ENCODE data around the gene RPL22.
"Not testable (repeated sequence)": the region's sequence is repeated elsewhere in the genome, so short reads cannot be mapped to it uniquely, and the experiment has no call there.

The RPL22 gene

DNA sequence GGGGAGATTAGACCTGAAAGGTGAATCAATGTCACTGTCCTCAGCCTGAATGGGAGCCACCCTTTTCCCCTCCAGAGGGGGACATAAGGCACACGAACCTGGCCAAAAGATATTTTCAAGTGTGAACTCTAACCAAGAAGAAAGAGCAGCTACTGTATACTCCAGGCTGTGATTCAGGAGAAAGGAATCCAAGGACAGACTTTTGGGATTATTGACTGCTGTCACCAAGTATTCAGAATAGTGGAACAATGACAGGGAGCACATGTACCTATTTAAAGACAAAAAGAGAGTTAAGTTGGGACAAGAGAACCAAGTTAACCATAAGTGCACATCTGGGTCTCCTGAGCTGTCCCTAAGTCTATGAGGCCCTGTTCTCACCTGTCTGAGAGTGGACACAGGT is 34.0 kb upstream of the RPL22 start:
- Histone ChIP-seq H3K9ac (ENCODE audit: low read depth in 1 of 2, low read length in 2 of 2) (no peak overlapping the region), H3K27ac (ENCODE audit: low read depth in 2 of 2, low read length in 2 of 2) (no peak overlapping the region)

DNA sequence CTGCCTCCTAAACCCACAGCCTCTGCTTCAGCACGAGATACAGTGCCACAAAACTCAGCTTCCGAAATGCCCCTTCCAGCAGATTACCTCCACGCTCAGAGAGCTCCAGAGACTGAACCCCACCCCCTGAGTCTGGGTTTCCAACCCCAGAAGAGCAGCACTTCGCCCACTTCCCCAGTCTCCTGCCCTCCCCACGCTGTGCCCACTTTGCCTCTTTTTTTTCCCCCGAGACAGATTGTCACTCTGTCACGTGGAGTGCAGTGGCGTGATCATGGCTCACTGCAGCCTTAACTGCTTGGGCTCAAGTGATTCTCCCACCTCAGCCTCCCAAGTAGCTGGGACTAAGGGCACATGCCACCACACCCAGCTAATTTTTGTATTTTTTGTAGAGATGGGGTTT is 26.3 kb upstream of the RPL22 start:
- Histone ChIP-seq H3K36me3 (ENCODE audit: control insufficient read depth in 2 of 2, insufficient read depth in 2 of 2, low read length in 2 of 2) (peaks cover 38 to 51% of the 10 kb centered on the region in 2 donors), H3K4me1 (ENCODE audit: control insufficient read depth in 2 of 2, insufficient read depth in 2 of 2, low read length in 2 of 2) (no peaks in the 10 kb centered on the region), H3K27me3 (ENCODE audit: control insufficient read depth in 2 of 2, insufficient read depth in 2 of 2, low read length in 2 of 2) (no peaks in the 10 kb centered on the region), H3K4me3 (ENCODE audit: low read length in 2 of 2) (no peak overlapping the region), H3K9me3 (ENCODE audit: control insufficient read depth in 2 of 2, low read length in 2 of 2) (no peaks in the 10 kb centered on the region), H3K27ac (ENCODE audit: low read depth in 2 of 2, low read length in 2 of 2) (no peak overlapping the region), H3K9ac (ENCODE audit: low read depth in 1 of 2, low read length in 2 of 2) (no peak overlapping the region)

More for the DNA sequence above, 34.0 kb upstream of the RPL22 start:
- Histone ChIP-seq H3K4me1 (ENCODE audit: control insufficient read depth in 2 of 2, insufficient read depth in 2 of 2, low read length in 2 of 2) (peaks cover 9 to 10% of the 10 kb centered on the region in 2 donors), H3K36me3 (ENCODE audit: control insufficient read depth in 2 of 2, insufficient read depth in 2 of 2, low read length in 2 of 2) (peaks cover 15 to 17% of the 10 kb centered on the region in 2 donors), H3K4me3 (ENCODE audit: low read length in 2 of 2) (no peak overlapping the region), H3K27me3 (ENCODE audit: control insufficient read depth in 2 of 2, insufficient read depth in 2 of 2, low read length in 2 of 2) (no peaks in the 10 kb centered on the region), H3K9me3 (ENCODE audit: control insufficient read depth in 2 of 2, low read length in 2 of 2) (no peaks in the 10 kb centered on the region)

DNA sequence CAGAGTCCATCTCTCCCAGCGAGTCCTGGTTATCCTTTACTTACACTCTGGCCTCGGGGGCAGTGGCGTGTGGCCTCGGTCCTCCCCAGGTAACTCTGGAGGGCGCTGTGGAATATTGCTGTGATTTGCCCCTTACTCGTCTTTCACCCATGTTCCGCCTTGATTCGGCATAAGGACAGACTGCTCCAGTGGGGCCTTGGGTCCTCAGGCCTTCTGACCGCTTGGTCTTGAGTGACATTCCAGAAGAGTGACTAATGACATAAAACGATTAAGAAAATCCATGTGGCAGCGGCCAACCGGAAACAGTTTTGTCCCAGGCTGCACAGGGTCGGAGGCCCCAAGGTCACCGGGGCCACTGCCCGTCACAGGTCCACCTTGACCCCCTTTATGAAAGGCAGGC is 25.3 kb upstream of the RPL22 start:
- no peaks in the 10 kb centered on the region for H3K4me1 ChIP-seq (ENCODE audit: control insufficient read depth in 2 of 2, insufficient read depth in 2 of 2, low read length in 2 of 2)
- peaks cover 38 to 52% of the 10 kb centered on the region in 2 donors for H3K36me3 ChIP-seq (ENCODE audit: control insufficient read depth in 2 of 2, insufficient read depth in 2 of 2, low read length in 2 of 2)
- H3K27ac ChIP-seq (ENCODE audit: low read depth in 2 of 2, low read length in 2 of 2): no peak overlapping the region
- H3K4me3 ChIP-seq (ENCODE audit: low read length in 2 of 2): no peak overlapping the region
- no peaks in the 10 kb centered on the region for H3K9me3 ChIP-seq (ENCODE audit: control insufficient read depth in 2 of 2, low read length in 2 of 2)
- no peaks in the 10 kb centered on the region for H3K27me3 ChIP-seq (ENCODE audit: control insufficient read depth in 2 of 2, insufficient read depth in 2 of 2, low read length in 2 of 2)
- no peak overlapping the region for H3K9ac ChIP-seq (ENCODE audit: low read depth in 1 of 2, low read length in 2 of 2)

DNA sequence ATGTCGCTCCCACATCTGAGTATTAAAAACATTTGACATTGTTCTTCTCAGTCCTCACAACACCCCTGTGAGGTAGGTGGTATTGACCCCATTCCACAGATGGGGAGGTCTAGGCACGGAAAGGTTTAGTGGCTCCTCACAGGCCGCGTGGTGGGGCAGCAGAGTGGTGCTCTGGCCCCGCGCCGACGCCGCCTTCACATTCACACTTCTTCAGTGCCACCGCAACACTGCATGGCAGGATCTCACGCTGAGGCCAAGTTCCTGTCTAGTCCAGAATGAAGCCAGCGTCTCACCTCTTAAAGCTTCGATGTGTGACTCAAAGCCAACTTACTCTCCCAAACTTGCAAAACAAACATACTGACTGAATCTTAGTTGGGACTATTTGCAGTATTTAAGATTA is 24.2 kb upstream of the RPL22 start:
- no peaks in the 10 kb centered on the region for H3K4me1 ChIP-seq (ENCODE audit: control insufficient read depth in 2 of 2, insufficient read depth in 2 of 2, low read length in 2 of 2)
- H3K4me3 ChIP-seq (ENCODE audit: low read length in 2 of 2): no peak overlapping the region
- no peaks in the 10 kb centered on the region for H3K9me3 ChIP-seq (ENCODE audit: control insufficient read depth in 2 of 2, low read length in 2 of 2)
- H3K9ac ChIP-seq (ENCODE audit: low read depth in 1 of 2, low read length in 2 of 2): no peak overlapping the region
- H3K36me3 ChIP-seq (ENCODE audit: control insufficient read depth in 2 of 2, insufficient read depth in 2 of 2, low read length in 2 of 2): peaks cover 38 to 49% of the 10 kb centered on the region in 2 donors
- H3K27me3 ChIP-seq (ENCODE audit: control insufficient read depth in 2 of 2, insufficient read depth in 2 of 2, low read length in 2 of 2): no peaks in the 10 kb centered on the region
- H3K27ac ChIP-seq (ENCODE audit: low read depth in 2 of 2, low read length in 2 of 2): no peak overlapping the region

DNA sequence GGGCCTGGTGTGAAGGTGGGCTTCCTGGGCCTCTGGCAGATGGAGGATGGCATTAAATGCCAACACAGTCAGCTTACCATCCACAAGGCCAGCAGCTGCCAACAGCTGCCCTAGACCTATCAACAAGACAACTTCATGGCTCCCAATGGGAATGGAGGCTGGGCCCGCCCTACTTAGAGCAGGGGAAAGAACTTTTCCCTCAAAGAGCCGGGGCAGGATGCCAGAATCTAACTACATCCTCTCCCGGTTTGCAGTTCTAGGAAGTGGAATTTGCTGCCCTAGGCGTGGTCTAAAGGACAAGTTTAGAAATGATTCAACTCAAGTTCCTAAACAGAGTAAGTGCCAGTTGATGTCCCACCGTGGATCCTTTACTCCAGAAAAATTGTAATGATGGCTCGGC is 23.2 kb upstream of the RPL22 start:
- no peaks in the 10 kb centered on the region for H3K4me1 ChIP-seq (ENCODE audit: control insufficient read depth in 2 of 2, insufficient read depth in 2 of 2, low read length in 2 of 2)
- peaks cover 35 to 46% of the 10 kb centered on the region in 2 donors for H3K36me3 ChIP-seq (ENCODE audit: control insufficient read depth in 2 of 2, insufficient read depth in 2 of 2, low read length in 2 of 2)
- no peak overlapping the region for H3K4me3 ChIP-seq (ENCODE audit: low read length in 2 of 2)
- H3K27me3 ChIP-seq (ENCODE audit: control insufficient read depth in 2 of 2, insufficient read depth in 2 of 2, low read length in 2 of 2): no peaks in the 10 kb centered on the region
- H3K9me3 ChIP-seq (ENCODE audit: control insufficient read depth in 2 of 2, low read length in 2 of 2): no peaks in the 10 kb centered on the region
- H3K9ac ChIP-seq (ENCODE audit: low read depth in 1 of 2, low read length in 2 of 2): no peak overlapping the region
- H3K27ac ChIP-seq (ENCODE audit: low read depth in 2 of 2, low read length in 2 of 2): no peak overlapping the region

DNA sequence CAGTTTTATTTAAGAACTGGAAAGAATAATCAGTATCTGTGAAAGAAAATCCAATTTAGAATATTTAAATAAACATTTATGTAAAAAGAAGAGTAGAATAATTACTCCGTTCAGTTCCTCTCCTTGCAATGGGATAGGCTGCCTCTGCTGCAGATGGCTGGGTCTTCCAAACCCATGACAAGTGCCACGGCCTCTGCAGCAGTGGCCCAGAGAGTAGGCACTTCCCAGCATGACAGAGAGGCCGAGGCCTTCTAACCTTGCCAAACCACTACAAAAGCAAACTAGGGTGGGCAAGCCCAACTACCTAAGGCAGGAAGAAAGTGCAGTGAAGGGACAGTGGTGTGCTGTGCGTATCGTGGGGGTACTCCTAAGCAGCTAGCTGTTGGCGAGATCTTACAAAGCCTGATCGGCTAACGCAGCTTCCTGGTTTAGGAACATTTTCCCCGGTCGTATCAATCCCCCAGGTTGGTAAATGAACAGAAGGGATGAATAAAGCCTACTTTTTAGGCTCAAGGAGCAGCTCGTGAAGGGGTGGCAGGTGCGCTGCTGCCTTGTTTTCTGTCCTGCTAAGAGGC is 21.9 kb upstream of the RPL22 start:
- H3K27ac ChIP-seq (ENCODE audit: low read depth in 2 of 2, low read length in 2 of 2): no peak overlapping the region
- H3K4me1 ChIP-seq (ENCODE audit: control insufficient read depth in 2 of 2, insufficient read depth in 2 of 2, low read length in 2 of 2): no peaks in the 10 kb centered on the region
- peaks cover 27 to 38% of the 10 kb centered on the region in 2 donors for H3K36me3 ChIP-seq (ENCODE audit: control insufficient read depth in 2 of 2, insufficient read depth in 2 of 2, low read length in 2 of 2)
- no peaks in the 10 kb centered on the region for H3K27me3 ChIP-seq (ENCODE audit: control insufficient read depth in 2 of 2, insufficient read depth in 2 of 2, low read length in 2 of 2)
- H3K4me3 ChIP-seq (ENCODE audit: low read length in 2 of 2): no peak overlapping the region
- no peaks in the 10 kb centered on the region for H3K9me3 ChIP-seq (ENCODE audit: control insufficient read depth in 2 of 2, low read length in 2 of 2)
- H3K9ac ChIP-seq (ENCODE audit: low read depth in 1 of 2, low read length in 2 of 2): no peak overlapping the region

DNA sequence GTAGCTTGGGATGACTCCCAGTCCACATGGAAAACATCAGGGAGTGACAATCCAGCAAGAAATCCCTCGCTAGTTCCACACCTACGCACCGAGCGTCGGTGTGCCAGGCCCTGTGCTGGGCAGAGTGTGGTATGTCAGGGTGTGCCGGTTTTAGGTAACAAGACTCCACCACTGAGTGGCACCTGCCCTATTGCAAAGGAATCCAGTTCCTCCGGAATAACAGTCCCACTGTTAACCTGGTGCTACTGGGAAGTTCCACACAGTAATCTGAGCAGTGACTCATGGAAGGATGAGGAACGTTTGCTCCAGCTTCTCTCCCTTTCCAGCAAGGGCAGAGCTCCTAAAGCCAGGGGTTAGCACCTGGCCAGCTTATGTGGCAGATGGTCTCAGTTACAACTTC is 20.8 kb upstream of the RPL22 start:
- no peaks in the 10 kb centered on the region for H3K4me1 ChIP-seq (ENCODE audit: control insufficient read depth in 2 of 2, insufficient read depth in 2 of 2, low read length in 2 of 2)

DNA sequence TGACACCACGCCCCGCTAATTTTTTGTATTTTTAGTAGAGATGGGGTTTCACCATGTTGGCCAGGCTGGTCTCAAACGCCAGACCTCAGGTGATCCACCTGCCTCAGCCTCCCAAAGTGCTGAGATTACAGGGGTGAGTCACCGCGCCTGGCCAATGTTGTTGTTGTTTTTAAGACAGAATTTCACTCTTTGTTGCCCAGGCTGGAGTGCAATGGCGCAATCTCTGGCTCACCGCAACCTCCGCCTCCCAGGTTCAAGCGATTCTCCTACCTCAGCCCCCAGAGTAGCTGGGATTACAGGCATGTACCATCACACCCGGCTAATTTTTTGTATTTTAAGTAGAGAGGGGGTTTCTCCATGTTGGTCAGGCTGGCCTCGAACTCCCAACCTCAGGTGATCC is 20.2 kb upstream of the RPL22 start:
- H3K27me3 ChIP-seq (ENCODE audit: control insufficient read depth in 2 of 2, insufficient read depth in 2 of 2, low read length in 2 of 2); H3K4me3 ChIP-seq (ENCODE audit: low read length in 2 of 2); H3K27ac ChIP-seq (ENCODE audit: low read depth in 2 of 2, low read length in 2 of 2); H3K9ac ChIP-seq (ENCODE audit: low read depth in 1 of 2, low read length in 2 of 2); H3K4me1 ChIP-seq (ENCODE audit: control insufficient read depth in 2 of 2, insufficient read depth in 2 of 2, low read length in 2 of 2); H3K9me3 ChIP-seq (ENCODE audit: control insufficient read depth in 2 of 2, low read length in 2 of 2): not testable (repeated sequence)
- H3K36me3 ChIP-seq (ENCODE audit: control insufficient read depth in 2 of 2, insufficient read depth in 2 of 2, low read length in 2 of 2): peaks cover 11 to 24% of the 10 kb centered on the region in 2 donors

More for the DNA sequence above, 20.8 kb upstream of the RPL22 start:
- H3K9me3 ChIP-seq (ENCODE audit: control insufficient read depth in 2 of 2, low read length in 2 of 2): no peaks in the 10 kb centered on the region
- peaks cover 17 to 30% of the 10 kb centered on the region in 2 donors for H3K36me3 ChIP-seq (ENCODE audit: control insufficient read depth in 2 of 2, insufficient read depth in 2 of 2, low read length in 2 of 2)
- no peaks in the 10 kb centered on the region for H3K27me3 ChIP-seq (ENCODE audit: control insufficient read depth in 2 of 2, insufficient read depth in 2 of 2, low read length in 2 of 2)
- H3K9ac ChIP-seq (ENCODE audit: low read depth in 1 of 2, low read length in 2 of 2): no peak overlapping the region
- H3K4me3 ChIP-seq (ENCODE audit: low read length in 2 of 2): no peak overlapping the region
- H3K27ac ChIP-seq (ENCODE audit: low read depth in 2 of 2, low read length in 2 of 2): no peak overlapping the region

DNA sequence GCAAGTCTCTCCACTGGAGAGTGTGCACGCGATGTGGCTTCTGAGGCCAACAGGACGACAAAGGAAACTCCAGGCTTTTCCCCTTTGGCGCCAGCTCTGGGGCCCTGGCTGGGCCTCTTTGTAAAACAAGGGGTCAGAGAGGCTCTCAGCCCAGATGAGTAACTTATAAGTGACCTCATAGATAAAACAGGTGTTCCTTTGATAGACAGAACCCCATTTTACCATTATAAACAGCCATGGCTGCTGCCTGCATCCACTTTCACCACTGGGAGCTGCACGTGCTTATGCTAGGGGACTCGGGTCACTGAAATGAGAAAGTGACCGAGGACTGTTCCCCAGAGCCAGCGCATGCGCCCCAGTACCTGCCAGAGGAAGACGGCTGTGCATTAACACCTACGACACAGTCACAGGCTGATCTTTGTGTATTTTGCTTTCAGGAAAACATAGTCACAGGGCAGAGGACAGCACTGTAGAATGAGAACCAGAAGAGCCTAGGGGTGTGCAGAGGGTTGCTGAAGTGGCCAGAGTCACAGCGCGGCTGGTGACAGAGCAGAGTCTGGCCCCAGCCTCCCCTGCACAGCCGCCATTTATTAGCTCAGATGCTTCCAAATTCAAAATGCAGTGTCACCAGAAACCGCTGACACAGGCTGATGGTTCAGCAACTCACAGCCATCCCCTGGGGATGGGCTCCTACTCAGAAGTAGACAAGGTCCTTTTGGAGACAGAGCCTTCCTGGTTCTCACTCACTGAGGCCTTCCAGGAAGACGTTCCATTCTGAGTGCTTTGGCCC is 19.2 kb upstream of the RPL22 start:
- Histone ChIP-seq H3K27ac (ENCODE audit: low read depth in 2 of 2, low read length in 2 of 2) (no peak overlapping the region), H3K36me3 (ENCODE audit: control insufficient read depth in 2 of 2, insufficient read depth in 2 of 2, low read length in 2 of 2) (peaks cover 2 to 13% of the 10 kb centered on the region in 2 donors), H3K4me3 (ENCODE audit: low read length in 2 of 2) (no peak overlapping the region), H3K27me3 (ENCODE audit: control insufficient read depth in 2 of 2, insufficient read depth in 2 of 2, low read length in 2 of 2) (no peaks in the 10 kb centered on the region), H3K9ac (ENCODE audit: low read depth in 1 of 2, low read length in 2 of 2) (no peak overlapping the region), H3K4me1 (ENCODE audit: control insufficient read depth in 2 of 2, insufficient read depth in 2 of 2, low read length in 2 of 2) (no peaks in the 10 kb centered on the region), H3K9me3 (ENCODE audit: control insufficient read depth in 2 of 2, low read length in 2 of 2) (no peaks in the 10 kb centered on the region)

DNA sequence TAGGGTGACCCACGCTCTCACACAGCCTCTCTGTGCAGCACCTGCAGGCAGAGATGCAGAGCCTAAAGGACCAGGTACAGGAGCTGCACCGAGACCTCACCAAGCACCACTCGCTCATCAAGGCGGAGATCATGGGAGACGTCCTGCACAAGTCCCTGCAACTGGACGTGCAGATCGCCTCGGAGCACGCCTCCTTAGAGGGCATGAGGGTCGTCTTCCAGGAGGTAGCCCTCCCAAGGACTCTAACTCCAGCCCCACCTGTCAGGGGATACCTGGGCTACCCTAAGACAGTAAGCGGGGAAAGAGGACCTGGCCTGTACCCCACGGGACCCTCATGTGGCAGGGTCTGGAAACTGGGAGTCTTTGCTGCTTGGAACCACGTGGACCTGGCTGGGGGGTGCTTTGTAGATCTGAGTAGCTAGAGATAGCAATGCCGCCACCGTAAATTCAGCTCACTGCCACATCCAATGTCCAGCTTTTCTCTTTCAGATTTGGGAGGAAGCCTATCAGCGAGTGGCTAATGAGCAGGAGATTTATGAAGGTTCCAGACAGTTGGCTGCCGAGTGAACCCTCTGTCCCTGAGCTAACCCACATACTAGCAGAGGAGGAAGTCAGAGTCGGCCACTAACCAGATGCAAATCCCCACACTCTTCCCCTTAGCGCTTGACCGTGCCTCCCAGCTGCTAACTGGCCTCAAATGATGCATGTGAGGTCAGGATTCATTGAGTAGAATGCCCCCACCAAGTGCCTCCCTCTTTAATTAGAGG is 13.0 kb upstream of the RPL22 start:
- no peaks in the 10 kb centered on the region for H3K27me3 ChIP-seq (ENCODE audit: control insufficient read depth in 2 of 2, insufficient read depth in 2 of 2, low read length in 2 of 2)
- peaks cover 0 to 11% of the 10 kb centered on the region in 2 donors for H3K4me1 ChIP-seq (ENCODE audit: control insufficient read depth in 2 of 2, insufficient read depth in 2 of 2, low read length in 2 of 2)
- H3K27ac ChIP-seq (ENCODE audit: low read depth in 2 of 2, low read length in 2 of 2): no peak overlapping the region
- H3K4me3 ChIP-seq (ENCODE audit: low read length in 2 of 2): no peak overlapping the region
- no peaks in the 10 kb centered on the region for H3K9me3 ChIP-seq (ENCODE audit: control insufficient read depth in 2 of 2, low read length in 2 of 2)
- H3K9ac ChIP-seq (ENCODE audit: low read depth in 1 of 2, low read length in 2 of 2): no peak overlapping the region
- H3K36me3 ChIP-seq (ENCODE audit: control insufficient read depth in 2 of 2, insufficient read depth in 2 of 2, low read length in 2 of 2): no peaks in the 10 kb centered on the region

Measured in mucosa of rectum (tissue), 2 donors.